GM19023 (cell line): ENCODE results near the gene MAP3K14.
"Not testable (repeated sequence)": the region's sequence is repeated elsewhere in the genome, so short reads cannot be mapped to it uniquely, and the experiment has no call there.

Experiments
- ATAC-seq: cut with Tn5 transposase; IDR thresholded peaks from one replicate; pipeline ENCODE4 v1.9.1; 2021; ENCODE audit warnings: mild to moderate bottlenecking, moderate library complexity; ENCODE audit not compliant: unreplicated experiment

Gene MAP3K14

GRCh38 chr17:45316434-45317110 is at the start of gene MAP3K14:
MAP3K14 (minus strand) TSS chr17:45317020; CDS start chr17:45290745, 26,275 bp downstream.
- peak; percentile 29 for ATAC-seq

- ATAC-seq = no peak
Observed at GRCh38 chr17:45366049-45366448, 49.2 kb upstream of the MAP3K14 start.

- no peak for ATAC-seq
Observed at GRCh38 chr17:45364531-45365390, 47.9 kb upstream of the MAP3K14 start.

GRCh38 chr17:45363498-45363897 is 46.7 kb upstream of the MAP3K14 start:
- ATAC-seq = no peak

GRCh38 chr17:45361976-45362375 is 45.2 kb upstream of the MAP3K14 start:
- ATAC-seq = no peak

GRCh38 chr17:45361451-45361850 is 44.6 kb upstream of the MAP3K14 start:
- no peak for ATAC-seq

- no peak for ATAC-seq
Observed at GRCh38 chr17:45357364-45357997, 40.7 kb upstream of the MAP3K14 start.

- no peak for ATAC-seq
Observed at GRCh38 chr17:45355087-45355486, 38.3 kb upstream of the MAP3K14 start.

GRCh38 chr17:45353043-45353442 is 36.2 kb upstream of the MAP3K14 start:
- no peak for ATAC-seq

- no peak for ATAC-seq
Observed at GRCh38 chr17:45351831-45352230, 35.0 kb upstream of the MAP3K14 start.

- ATAC-seq = no peak
Observed at GRCh38 chr17:45347444-45347843, 30.6 kb upstream of the MAP3K14 start.

GRCh38 chr17:45346216-45347015 is 29.6 kb upstream of the MAP3K14 start:
- ATAC-seq = no peak

GRCh38 chr17:45345554-45346215 is 28.9 kb upstream of the MAP3K14 start:
- ATAC-seq = no peak

- ATAC-seq = no peak
Observed at GRCh38 chr17:45345246-45345553, 28.4 kb upstream of the MAP3K14 start.

GRCh38 chr17:45343967-45344664 is 27.3 kb upstream of the MAP3K14 start:
- ATAC-seq = not testable (repeated sequence)

GRCh38 chr17:45342871-45343526 is 26.2 kb upstream of the MAP3K14 start:
- no peak for ATAC-seq

GRCh38 chr17:45342306-45342705 is 25.5 kb upstream of the MAP3K14 start:
- ATAC-seq = no peak

- ATAC-seq = no peak
Observed at GRCh38 chr17:45341533-45342158, 24.8 kb upstream of the MAP3K14 start.
